HG03575 (cell line): Measurements from ENCODE around the gene MTMR11.
"Not testable (repeated sequence)": the region's sequence is repeated elsewhere in the genome, so short reads cannot be mapped to it uniquely, and the experiment has no call there.

Experiments used
- ATAC-seq: cut with Tn5 transposase; IDR thresholded peaks from one replicate; pipeline ENCODE4 v1.9.1; 2021; ENCODE audit not compliant: unreplicated experiment, insufficient number of reproducible peaks, low FRiP score; ENCODE audit errors: extremely low read depth

MTMR11 gene, protein sequence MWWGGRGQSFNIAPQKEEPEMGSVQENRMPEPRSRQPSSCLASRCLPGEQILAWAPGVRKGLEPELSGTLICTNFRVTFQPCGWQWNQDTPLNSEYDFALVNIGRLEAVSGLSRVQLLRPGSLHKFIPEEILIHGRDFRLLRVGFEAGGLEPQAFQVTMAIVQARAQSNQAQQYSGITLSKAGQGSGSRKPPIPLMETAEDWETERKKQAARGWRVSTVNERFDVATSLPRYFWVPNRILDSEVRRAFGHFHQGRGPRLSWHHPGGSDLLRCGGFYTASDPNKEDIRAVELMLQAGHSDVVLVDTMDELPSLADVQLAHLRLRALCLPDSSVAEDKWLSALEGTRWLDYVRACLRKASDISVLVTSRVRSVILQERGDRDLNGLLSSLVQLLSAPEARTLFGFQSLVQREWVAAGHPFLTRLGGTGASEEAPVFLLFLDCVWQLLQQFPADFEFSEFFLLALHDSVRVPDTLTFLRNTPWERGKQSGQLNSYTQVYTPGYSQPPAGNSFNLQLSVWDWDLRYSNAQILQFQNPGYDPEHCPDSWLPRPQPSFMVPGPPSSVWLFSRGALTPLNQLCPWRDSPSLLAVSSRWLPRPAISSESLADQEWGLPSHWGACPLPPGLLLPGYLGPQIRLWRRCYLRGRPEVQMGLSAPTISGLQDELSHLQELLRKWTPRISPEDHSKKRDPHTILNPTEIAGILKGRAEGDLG

GRCh38 chr1:149936170-149936991, at the start of gene MTMR11:
TSS of gene MTMR11 (minus strand) at chr1:149936879. CDS start at chr1:149936647, 232 bp downstream.
- no peak for ATAC-seq

- ATAC-seq = no peak
Observed at GRCh38 chr1:149979972-149980540, 43.4 kb upstream of the MTMR11 start.

DNA sequence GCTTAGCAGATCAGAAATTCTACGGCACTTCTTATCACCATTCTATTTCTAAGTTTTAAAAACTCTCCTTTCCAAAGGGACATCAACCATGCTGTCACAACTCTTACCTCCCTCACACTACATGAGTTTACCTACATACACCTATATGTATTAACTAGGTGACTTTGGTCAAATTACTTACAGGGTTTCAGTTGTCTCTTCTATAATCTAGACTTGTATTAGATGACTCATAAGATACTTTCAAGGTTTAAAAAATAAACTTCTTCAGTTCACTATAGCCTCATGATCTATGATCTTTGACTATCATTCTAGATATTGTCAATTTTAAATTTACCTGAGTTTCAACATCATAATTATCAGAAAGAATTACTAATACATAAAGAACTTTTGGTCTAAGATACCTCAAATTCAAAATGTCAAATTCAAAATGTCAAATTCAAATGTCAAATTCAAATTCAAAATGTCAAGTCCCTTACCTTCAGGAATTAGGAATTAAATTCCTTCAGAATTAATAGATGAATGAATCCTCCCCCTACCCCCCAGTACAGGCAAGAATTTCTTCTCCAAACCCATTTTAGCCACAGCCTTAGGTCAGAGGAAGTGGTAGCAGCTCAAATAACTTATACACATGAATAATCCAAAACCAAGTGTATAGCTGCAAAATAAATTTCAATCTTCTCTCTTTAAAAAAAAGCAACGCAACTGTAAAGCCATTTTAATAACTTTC, 42.7 kb upstream of the MTMR11 start:
- ATAC-seq = no peak

- no peak for ATAC-seq
Observed at GRCh38 chr1:149978547-149979023, 41.9 kb upstream of the MTMR11 start.

DNA sequence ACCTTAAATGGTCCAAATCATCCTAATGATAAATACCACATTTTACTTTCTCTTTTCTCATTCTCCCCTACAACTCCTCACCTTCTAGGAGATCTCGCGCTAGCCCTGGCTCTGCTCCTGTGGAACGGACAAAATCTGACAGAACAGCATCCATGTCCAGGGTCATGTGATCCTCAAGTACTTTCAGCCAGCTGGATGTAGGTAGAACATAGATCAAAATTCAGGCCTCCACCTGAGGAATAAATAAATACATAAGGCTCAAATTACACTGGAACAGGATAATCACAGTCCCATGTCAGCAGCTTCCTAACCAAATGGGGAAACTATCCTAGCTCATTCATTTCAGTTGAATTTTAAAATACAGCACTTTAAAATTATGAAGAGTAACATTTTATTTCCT, 40.7 kb upstream of the MTMR11 start:
- no peak for ATAC-seq

- no peak for ATAC-seq
Observed at GRCh38 chr1:149972547-149972946, 35.9 kb upstream of the MTMR11 start.

DNA sequence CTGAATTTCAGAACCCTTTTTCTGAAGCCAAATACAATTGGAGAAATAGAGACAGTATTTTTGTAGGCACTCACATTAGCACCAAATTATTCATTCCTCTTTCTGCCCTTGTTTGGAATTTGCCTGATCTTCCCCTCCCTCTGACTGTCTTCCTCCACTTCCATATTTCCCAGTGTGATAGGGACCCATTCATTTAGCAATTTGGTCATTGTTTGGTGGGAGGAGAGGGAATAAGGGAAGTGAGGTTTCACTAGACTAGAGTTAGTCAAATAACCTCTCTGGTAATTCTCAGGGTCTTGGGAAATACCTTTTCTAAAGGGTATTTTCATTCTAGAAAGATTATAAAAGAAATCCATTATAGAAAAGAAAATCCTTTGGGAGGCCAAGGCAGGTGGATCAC, 31.0 kb upstream of the MTMR11 start:
- no peak for ATAC-seq

- ATAC-seq = no peak
Observed at GRCh38 chr1:149967041-149967440, 30.4 kb upstream of the MTMR11 start.

GRCh38 chr1:149966405-149966804, 29.7 kb upstream of the MTMR11 start:
- ATAC-seq = no peak

DNA sequence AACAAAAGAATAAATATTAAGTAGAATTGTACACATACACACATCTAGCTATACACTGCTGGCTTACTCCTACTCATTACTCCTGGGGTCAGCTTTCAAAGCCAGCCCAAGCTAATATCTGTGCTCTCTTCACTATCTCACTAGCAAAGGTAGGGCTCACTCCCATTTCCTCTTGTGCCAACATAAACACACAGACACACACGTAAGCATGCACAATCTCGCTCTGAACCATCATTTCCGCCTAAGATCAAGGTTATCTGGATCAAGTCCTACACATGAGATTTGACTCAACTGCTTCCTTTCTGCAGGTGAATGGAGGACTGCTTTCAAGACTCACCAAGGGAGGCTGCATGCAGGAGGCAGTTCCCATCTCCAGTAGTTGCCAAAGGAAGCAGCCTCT, 28.8 kb upstream of the MTMR11 start:
- ATAC-seq = no peak

GRCh38 chr1:149963358-149963757, 26.7 kb upstream of the MTMR11 start:
- ATAC-seq = no peak

DNA sequence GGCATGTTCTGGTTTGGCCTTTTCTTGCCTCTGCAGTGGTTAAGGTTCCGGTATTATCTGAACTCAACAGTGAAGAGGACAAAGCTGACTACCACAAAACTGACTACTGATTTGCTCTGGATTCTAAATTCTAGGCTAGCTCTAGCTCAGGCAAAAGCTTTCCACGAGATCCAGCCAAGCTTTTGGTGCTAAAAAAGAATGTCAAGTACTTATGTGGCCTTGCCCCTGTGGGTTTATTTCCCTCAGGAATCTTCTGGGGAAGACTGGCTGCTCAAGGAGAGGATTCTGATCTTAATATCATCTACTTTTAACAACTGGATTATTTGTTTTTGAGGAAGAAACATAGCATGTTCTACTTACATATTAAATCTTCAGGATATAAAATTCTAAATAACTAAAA, 26.1 kb upstream of the MTMR11 start:
- no peak for ATAC-seq

DNA sequence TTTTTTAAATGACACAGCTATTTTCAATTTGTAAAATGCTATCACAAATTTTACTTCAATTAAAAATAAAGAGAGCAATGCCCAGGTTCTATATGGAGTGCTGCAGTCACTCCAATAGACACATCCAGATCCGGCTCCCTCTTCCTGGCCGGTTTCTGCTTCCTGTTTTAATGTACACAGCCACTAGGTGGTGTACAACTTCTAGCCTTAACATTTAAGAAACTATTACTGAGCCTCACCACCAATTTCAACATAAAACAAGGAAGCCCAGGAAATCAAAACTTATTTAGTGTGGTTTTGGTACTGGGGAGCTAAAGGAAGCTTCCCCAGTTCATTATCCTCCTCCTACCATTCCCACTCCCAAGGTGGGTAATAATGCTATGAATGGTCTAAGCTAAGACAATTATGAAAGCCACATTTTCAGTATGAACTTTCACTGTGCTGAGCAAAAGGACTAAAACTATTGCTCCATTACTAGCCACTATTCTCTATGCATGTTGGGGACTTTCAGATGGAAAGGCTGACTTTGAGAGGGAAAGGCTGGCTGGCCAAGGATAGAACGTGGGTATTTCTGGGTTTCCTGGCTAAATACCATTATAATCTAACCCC, 25.5 kb upstream of the MTMR11 start:
- ATAC-seq = no peak

- not testable (repeated sequence) for ATAC-seq
Observed at GRCh38 chr1:149957548-149957947, 20.9 kb upstream of the MTMR11 start.

DNA sequence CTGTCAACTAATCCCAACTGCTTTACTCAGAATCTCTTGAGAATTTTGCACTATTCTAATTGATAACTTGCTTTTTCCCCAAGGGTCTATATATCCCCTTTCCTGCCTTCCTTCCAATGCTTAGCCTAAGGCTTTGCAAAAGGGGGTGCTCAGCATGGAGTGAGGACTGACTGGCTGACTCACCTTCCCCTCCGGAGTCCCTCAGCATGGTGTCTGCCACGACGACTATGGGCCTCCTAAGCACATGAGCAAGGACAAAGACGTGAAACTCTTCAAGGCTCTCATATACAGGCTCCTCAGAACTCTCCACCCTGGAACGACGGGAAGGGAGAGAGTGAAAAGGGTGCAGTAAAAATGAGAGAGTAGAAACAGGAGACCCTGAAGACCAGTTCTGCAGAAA, 13.2 kb upstream of the MTMR11 start:
- ATAC-seq = no peak

- ATAC-seq = no peak
Observed at GRCh38 chr1:149945206-149945605, 8.5 kb upstream of the MTMR11 start.

- no peak for ATAC-seq
Observed at GRCh38 chr1:149942885-149943284, 6.2 kb upstream of the MTMR11 start.

DNA sequence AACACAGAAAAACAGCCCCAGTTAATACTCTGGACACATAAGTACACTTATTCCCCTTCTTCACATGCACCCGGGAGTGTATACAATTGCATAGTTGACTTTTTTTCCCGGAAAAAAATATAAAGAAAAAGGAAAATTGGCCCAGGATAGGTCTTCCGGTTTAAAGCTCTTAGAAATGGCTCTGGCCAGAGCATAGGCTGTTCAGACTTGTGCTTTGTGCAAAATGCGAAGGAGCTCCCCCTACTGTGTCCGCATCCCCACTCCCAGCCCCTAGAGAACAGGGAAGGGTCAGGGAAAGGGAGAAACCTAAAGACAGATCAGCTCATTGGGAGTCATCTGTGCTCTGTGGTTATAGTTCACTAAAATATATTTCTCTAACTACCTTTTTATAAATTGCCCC, 5.5 kb upstream of the MTMR11 start:
- ATAC-seq = no peak
